A549 (cell line): ENCODE data around the gene APMAP. TPM values are rescaled to one million over a fixed set of nuclear protein-coding genes. Genes with fewer than 3 reads are reported as not detected.

Experiments
- ATAC-seq, 2 experiments: fragments of 200-7000 bp in 1 of 2; fragments of >200 bp in 1 of 2; cut with Nextera tagmentation in 1 of 2; cut with Tn5 transposase in 1 of 2; 3 replicates each; pipeline versions ENCODE4 v1.8.0 to v1.9.1; 2018 to 2020; ENCODE audit warnings: mild to moderate bottlenecking in 1 of 2, moderate library complexity in 1 of 2
- CTCF ChIA-PET: fragments of 300-600 bp; sonication (Branson Sonifier 250); formaldehyde crosslinking; extraction: SDS; loops from one replicate; lab custom pipeline; 2021; ENCODE audit warnings: antibody characterized with exemption, inconsistent platforms; lab: Yijun Ruan, JAX
- POLR2A ChIA-PET: fragments of 350-600 bp; formaldehyde crosslinking; extraction: SDS; loops from one replicate; lab custom pipeline; 2021; ENCODE audit warnings: antibody characterized with exemption, inconsistent platforms; lab: Yijun Ruan, JAX
- DNase-seq, 2 experiments: peaks; one replicate each; pipeline versions ENCODE4 v3.0.0 to v3.0.0-alpha.2; 2011 to 2016; ENCODE audit warnings: low read depth in 1 of 2, low spot score in 1 of 2
- FAIRE-seq: peaks from 2 replicates; lab custom pipeline; 2011; peaks lifted over from hg19 to GRCh38; lab: Jason Lieb, UNC
- H3K27ac ChIP-seq, 2 experiments: fragments of >200 bp; sonication (Bioruptor Twin); formaldehyde crosslinking; 3 replicates each; pipeline ENCODE4 v1.5.1; 2016 to 2017
- H3K4me1 ChIP-seq: fragments of >200 bp; sonication (Bioruptor Twin); formaldehyde crosslinking; 3 replicates; pipeline ENCODE4 v1.6.1; 2016
- H3K4me2 ChIP-seq: fragments of >200 bp; sonication (Bioruptor Twin); formaldehyde crosslinking; 3 replicates; pipeline ENCODE4 v1.6.1; 2016
- H3K4me3 ChIP-seq: fragments of >200 bp; sonication (Bioruptor Twin); formaldehyde crosslinking; 3 replicates; pipeline ENCODE4 v1.5.1; 2016
- H3K9me3 ChIP-seq: fragments of >200 bp; sonication (Bioruptor Twin); formaldehyde crosslinking; 3 replicates; pipeline ENCODE4 v1.6.1; 2016
- BHLHE40 ChIP-seq: IDR thresholded peaks from 2 replicates; pipeline ENCODE4 v1.6.1; 2012; ENCODE audit warnings: low read depth, low read length, inconsistent platforms
- CBX2 ChIP-seq: fragments of 200-600 bp; sonication (generic); IDR thresholded peaks from 2 replicates; pipeline ENCODE4 v1.6.1; 2016; ENCODE audit warnings: low read depth, mild to moderate bottlenecking, borderline replicate concordance
- CBX8 ChIP-seq: fragments of 200-600 bp; sonication (generic); IDR thresholded peaks from 2 replicates; pipeline ENCODE4 v1.6.1; 2016
- EHF ChIP-seq: fragments of 250-450 bp; sonication (Bioruptor Pico); IDR thresholded peaks from 2 replicates; pipeline ENCODE4 v1.5.0; 2020; ENCODE audit warnings: mild to moderate bottlenecking
- EHMT2 ChIP-seq: fragments of 200-600 bp; sonication (generic); IDR thresholded peaks from 2 replicates; pipeline ENCODE4 v1.6.1; 2016; ENCODE audit warnings: antibody characterized with exemption, low read depth, mild to moderate bottlenecking, moderate library complexity
- GATA3 ChIP-seq: IDR thresholded peaks from 2 replicates; pipeline ENCODE4 v1.6.1; 2012; ENCODE audit warnings: borderline replicate concordance
- HDAC2 ChIP-seq: fragments of 200-600 bp; sonication (generic); IDR thresholded peaks from 2 replicates; pipeline ENCODE4 v1.6.1; 2016
- HOXB13 ChIP-seq: fragments of 250-450 bp; sonication (Bioruptor Pico); IDR thresholded peaks from 2 replicates; pipeline ENCODE4 v1.5.0; 2020; ENCODE audit warnings: low read depth, mild to moderate bottlenecking, moderate library complexity
- NFE2L2 ChIP-seq: fragments of 150-350 bp; conservative IDR thresholded peaks from 2 replicates; pipeline ENCODE4 v1.6.1; 2014; ENCODE audit warnings: low read length
- NR3C1 ChIP-seq: fragments of >200 bp; sonication (Bioruptor Twin); formaldehyde crosslinking; IDR thresholded peaks from 3 replicates; pipeline ENCODE4 v1.6.1; 2017
- POLR2A ChIP-seq: IDR thresholded peaks from 2 replicates; pipeline ENCODE4 v1.6.1; 2012; ENCODE audit warnings: mild to moderate bottlenecking, low read length
- POLR2AphosphoS2 ChIP-seq: conservative IDR thresholded peaks from 2 replicates; pipeline ENCODE4 v1.6.1; 2012; ENCODE audit warnings: low read length, improper control_type of control experiment, inconsistent platforms
- RAD21 ChIP-seq, 2 experiments: fragments of >200 bp in 1 of 2; sonication (Bioruptor Twin) in 1 of 2; formaldehyde crosslinking in 1 of 2; IDR thresholded peaks in 1 of 2; conservative IDR thresholded peaks in 1 of 2; 2 replicates in 1 of 2; 3 replicates in 1 of 2; pipeline ENCODE4 v1.6.1; 2012 to 2018; ENCODE audit warnings: inconsistent platforms in 1 of 2
- TFCP2L1 ChIP-seq: fragments of 250-450 bp; sonication (Bioruptor Pico); IDR thresholded peaks from 2 replicates; pipeline ENCODE4 v1.5.0; 2021; ENCODE audit warnings: mild to moderate bottlenecking
- TP53 ChIP-seq: fragments of 250-450 bp; sonication (Bioruptor Pico); IDR thresholded peaks from 2 replicates; pipeline ENCODE4 v1.5.0; 2021; ENCODE audit warnings: mild to moderate bottlenecking, moderate library complexity
- ZNF302 ChIP-seq: fragments of 250-450 bp; sonication (Bioruptor Pico); IDR thresholded peaks from 2 replicates; pipeline ENCODE4 v1.9.0; 2021; ENCODE audit warnings: inconsistent platforms, mild to moderate bottlenecking, moderate library complexity
- WGBS: methylation state at CpG from one replicate; pipeline ENCODE4 v1.1.6; 2017; ENCODE audit errors: missing lambda C conversion rate; 5-methylcytosine and 5-hydroxymethylcytosine counted together
- polyA plus RNA-seq, 4 experiments: library from polyadenylated mRNA; depleted of rRNA in 3 of 4; stranded (reverse); fragments of >200 nt; fragmentation: RNase III in 1 of 4; extraction: RNeasy Plus Mini Kit Qiagen cat#74134 plus additional on column Dnase treatment in 1 of 4; gene quantifications; 2 replicates in 3 of 4; 3 replicates in 1 of 4; pipeline ENCODE4 v1.2.3, GENCODE V29; 2011 to 2017
- TF ChIP-seq, protein P1 (sequence below): fragments of >200 bp; sonication (Bioruptor Twin); formaldehyde crosslinking; IDR thresholded peaks from 3 replicates; pipeline ENCODE4 v1.6.1; 2016
- TF ChIP-seq, protein P2 (sequence below): IDR thresholded peaks from 2 replicates; pipeline ENCODE4 v1.6.1; 2012; ENCODE audit warnings: low read depth, borderline replicate concordance
- TF ChIP-seq, protein P3 (sequence below): fragments of 150-350 bp; IDR thresholded peaks from 2 replicates; pipeline ENCODE4 v1.6.1; 2014; ENCODE audit warnings: low read depth, mild to moderate bottlenecking, low read length
- TF ChIP-seq, protein P4 (sequence below): fragments of 450-650 bp; IDR thresholded peaks from 2 replicates; pipeline ENCODE4 v1.6.1; 2014; ENCODE audit warnings: antibody characterized with exemption
- TF ChIP-seq, protein P5 (sequence below): fragments of >200 bp; sonication (Bioruptor Twin); formaldehyde crosslinking; IDR thresholded peaks from 2 replicates; pipeline ENCODE4 v1.6.1; 2016
- TF ChIP-seq, protein P6 (sequence below): fragments of 200-600 bp; sonication (generic); IDR thresholded peaks from 2 replicates; pipeline ENCODE4 v1.6.1; 2016; ENCODE audit warnings: antibody characterized with exemption, mild to moderate bottlenecking, moderate library complexity
- TF ChIP-seq, protein P7 (sequence below): IDR thresholded peaks from 2 replicates; pipeline ENCODE4 v1.6.1; 2012

APMAP gene
- polyA plus RNA-seq, 2 of the 4 experiments (the other 2 are of a cell fraction) = 113 to 141 TPM

DNA sequence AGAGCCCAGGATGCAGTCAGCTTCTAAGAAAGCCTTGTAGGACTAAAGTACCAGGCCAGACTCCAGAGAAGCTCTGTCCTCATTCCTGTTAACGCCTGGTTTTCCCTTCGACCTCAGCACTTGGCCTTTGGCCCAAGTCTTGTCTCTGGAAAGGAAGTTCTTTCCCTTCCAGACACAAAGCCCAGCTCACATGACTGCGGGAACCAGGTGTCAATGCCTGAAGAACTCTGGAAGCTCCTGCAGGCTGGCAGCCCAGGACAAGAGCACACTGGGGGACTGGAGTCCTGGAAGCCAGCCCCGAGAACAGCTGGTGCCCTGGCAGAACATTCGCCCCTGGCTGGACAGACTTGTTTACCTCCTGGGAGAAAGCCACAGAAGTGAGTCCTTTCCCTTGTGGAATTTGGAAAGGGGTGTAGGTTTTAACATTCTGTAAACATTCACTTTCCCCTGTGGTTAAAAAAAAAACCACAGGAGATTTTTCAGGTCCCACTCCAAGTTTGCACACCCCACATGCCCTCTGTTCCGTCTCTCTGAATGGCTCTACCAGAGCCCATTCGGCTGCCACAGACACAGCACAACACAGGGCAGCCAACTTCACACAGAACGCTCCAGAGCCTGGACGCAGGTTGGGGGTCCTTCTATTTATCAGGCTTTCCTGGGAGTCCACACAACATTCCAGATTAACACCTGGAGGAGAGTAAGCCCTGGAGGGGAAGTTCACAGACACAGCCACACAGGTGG lies 47.3 kb upstream of the APMAP start:
- no peak for FAIRE-seq
- WGBS = 76% methylated on average over 9 of the region's 9 CpGs
- Histone ChIP-seq H3K27ac (0 out of 6 replicates have a peak overlapping the region, but pooled peaks of 1 of the 2 experiments have one; percentile 3), H3K4me3 (no peak overlapping the region), H3K4me1 (no peaks in the 10 kb centered on the region), H3K9me3 (no peaks in the 10 kb centered on the region), H3K4me2 (no peak overlapping the region)
- TF ChIP-seq, protein P1, sequence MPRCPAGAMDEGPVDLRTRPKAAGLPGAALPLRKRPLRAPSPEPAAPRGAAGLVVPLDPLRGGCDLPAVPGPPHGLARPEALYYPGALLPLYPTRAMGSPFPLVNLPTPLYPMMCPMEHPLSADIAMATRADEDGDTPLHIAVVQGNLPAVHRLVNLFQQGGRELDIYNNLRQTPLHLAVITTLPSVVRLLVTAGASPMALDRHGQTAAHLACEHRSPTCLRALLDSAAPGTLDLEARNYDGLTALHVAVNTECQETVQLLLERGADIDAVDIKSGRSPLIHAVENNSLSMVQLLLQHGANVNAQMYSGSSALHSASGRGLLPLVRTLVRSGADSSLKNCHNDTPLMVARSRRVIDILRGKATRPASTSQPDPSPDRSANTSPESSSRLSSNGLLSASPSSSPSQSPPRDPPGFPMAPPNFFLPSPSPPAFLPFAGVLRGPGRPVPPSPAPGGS = no peak
- TF ChIP-seq CBX8 (no peak), POLR2AphosphoS2 (no peak), NR3C1 (no peak), EHMT2 (no peak), BHLHE40 (no peak), NFE2L2 (no peak), EHF (CRISPR knock-in tag) (no peak), RAD21 (conservative IDR thresholded peaks at IDR 0.05 in 1 of 2, IDR thresholded peaks at IDR 0.05 in 1 of 2) (no peak)
- TF ChIP-seq, protein P2, sequence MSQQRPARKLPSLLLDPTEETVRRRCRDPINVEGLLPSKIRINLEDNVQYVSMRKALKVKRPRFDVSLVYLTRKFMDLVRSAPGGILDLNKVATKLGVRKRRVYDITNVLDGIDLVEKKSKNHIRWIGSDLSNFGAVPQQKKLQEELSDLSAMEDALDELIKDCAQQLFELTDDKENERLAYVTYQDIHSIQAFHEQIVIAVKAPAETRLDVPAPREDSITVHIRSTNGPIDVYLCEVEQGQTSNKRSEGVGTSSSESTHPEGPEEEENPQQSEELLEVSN = no peak
- TF ChIP-seq, protein P3, sequence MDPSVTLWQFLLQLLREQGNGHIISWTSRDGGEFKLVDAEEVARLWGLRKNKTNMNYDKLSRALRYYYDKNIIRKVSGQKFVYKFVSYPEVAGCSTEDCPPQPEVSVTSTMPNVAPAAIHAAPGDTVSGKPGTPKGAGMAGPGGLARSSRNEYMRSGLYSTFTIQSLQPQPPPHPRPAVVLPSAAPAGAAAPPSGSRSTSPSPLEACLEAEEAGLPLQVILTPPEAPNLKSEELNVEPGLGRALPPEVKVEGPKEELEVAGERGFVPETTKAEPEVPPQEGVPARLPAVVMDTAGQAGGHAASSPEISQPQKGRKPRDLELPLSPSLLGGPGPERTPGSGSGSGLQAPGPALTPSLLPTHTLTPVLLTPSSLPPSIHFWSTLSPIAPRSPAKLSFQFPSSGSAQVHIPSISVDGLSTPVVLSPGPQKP = no peak
- TF ChIP-seq, protein P4, sequence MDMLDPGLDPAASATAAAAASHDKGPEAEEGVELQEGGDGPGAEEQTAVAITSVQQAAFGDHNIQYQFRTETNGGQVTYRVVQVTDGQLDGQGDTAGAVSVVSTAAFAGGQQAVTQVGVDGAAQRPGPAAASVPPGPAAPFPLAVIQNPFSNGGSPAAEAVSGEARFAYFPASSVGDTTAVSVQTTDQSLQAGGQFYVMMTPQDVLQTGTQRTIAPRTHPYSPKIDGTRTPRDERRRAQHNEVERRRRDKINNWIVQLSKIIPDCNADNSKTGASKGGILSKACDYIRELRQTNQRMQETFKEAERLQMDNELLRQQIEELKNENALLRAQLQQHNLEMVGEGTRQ = no peak
- TF ChIP-seq, protein P5, sequence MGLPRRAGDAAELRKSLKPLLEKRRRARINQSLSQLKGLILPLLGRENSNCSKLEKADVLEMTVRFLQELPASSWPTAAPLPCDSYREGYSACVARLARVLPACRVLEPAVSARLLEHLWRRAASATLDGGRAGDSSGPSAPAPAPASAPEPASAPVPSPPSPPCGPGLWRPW = no peak
- TF ChIP-seq, protein P6, sequence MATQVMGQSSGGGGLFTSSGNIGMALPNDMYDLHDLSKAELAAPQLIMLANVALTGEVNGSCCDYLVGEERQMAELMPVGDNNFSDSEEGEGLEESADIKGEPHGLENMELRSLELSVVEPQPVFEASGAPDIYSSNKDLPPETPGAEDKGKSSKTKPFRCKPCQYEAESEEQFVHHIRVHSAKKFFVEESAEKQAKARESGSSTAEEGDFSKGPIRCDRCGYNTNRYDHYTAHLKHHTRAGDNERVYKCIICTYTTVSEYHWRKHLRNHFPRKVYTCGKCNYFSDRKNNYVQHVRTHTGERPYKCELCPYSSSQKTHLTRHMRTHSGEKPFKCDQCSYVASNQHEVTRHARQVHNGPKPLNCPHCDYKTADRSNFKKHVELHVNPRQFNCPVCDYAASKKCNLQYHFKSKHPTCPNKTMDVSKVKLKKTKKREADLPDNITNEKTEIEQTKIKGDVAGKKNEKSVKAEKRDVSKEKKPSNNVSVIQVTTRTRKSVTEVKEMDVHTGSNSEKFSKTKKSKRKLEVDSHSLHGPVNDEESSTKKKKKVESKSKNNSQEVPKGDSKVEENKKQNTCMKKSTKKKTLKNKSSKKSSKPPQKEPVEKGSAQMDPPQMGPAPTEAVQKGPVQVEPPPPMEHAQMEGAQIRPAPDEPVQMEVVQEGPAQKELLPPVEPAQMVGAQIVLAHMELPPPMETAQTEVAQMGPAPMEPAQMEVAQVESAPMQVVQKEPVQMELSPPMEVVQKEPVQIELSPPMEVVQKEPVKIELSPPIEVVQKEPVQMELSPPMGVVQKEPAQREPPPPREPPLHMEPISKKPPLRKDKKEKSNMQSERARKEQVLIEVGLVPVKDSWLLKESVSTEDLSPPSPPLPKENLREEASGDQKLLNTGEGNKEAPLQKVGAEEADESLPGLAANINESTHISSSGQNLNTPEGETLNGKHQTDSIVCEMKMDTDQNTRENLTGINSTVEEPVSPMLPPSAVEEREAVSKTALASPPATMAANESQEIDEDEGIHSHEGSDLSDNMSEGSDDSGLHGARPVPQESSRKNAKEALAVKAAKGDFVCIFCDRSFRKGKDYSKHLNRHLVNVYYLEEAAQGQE = no peak
- POLR2A ChIA-PET = no interaction called here
- ATAC-seq = no peak
- CTCF ChIA-PET = interaction anchor here (0.9 to 2.0 kb wide), 2 partner anchors 25 to 46 kb away, joined by 4 to 6 read pairs; no protein-coding TSS in a partner anchor
- no peak for DNase-seq

DNA sequence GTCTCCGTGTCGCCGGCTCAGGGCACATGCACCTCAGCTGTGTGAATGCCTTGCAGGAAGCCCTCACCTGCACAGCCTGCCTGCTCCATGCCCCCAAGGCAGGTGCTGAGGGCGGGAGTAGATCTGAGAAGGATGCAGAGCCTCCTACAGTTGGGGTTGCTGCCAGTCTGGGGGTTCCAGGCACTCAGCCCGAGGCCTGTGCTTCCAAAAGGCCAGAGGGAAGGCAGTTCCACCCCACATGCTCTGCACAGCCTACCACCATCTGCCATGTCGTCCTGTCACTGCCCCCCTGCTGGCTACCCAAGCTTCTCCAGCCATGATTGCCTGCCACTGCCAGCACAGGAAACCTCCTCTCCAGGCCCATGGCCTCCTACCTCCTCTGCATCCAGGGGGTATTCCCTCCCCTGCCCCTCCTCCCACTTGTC lies 46.1 kb upstream of the APMAP start:
- Histone ChIP-seq H3K4me3 (no peak overlapping the region), H3K4me1 (no peaks in the 10 kb centered on the region), H3K4me2 (no peak overlapping the region), H3K27ac (no peak overlapping the region), H3K9me3 (no peaks in the 10 kb centered on the region)
- 85% methylated on average over 6 of the region's 6 CpGs for WGBS
- ChIA-PET POLR2A (no interaction called here), CTCF (interaction anchor here (0.7 to 2.0 kb wide), 4 partner anchors 15 to 45 kb away, joined by 3 to 6 read pairs (median 3); no protein-coding TSS in a partner anchor)
- no peak for TF ChIP-seq HOXB13 (CRISPR knock-in tag)
- no peak for TF ChIP-seq POLR2A
- TF ChIP-seq TFCP2L1 (CRISPR knock-in tag) = no peak
- TF ChIP-seq POLR2AphosphoS2 = no peak
- TF ChIP-seq, protein P2 = no peak
- TF ChIP-seq, protein P4 = no peak
- TF ChIP-seq CBX2 = no peak
- TF ChIP-seq ZNF302 (CRISPR knock-in tag) = no peak
- TF ChIP-seq TP53 (CRISPR knock-in tag) = no peak
- TF ChIP-seq, protein P7, sequence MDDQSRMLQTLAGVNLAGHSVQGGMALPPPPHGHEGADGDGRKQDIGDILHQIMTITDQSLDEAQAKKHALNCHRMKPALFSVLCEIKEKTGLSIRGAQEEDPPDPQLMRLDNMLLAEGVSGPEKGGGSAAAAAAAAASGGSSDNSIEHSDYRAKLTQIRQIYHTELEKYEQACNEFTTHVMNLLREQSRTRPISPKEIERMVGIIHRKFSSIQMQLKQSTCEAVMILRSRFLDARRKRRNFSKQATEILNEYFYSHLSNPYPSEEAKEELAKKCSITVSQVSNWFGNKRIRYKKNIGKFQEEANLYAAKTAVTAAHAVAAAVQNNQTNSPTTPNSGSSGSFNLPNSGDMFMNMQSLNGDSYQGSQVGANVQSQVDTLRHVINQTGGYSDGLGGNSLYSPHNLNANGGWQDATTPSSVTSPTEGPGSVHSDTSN = no peak
- no peak for TF ChIP-seq GATA3
- no peak for TF ChIP-seq HDAC2
- no peak for FAIRE-seq
- no peak for DNase-seq
- ATAC-seq = no peak; a peak in 1 of 6 replicates
